HepG2 (cell line): ENCODE data around the gene SYNGR4. TPM values are rescaled to one million over a fixed set of nuclear protein-coding genes. Genes with fewer than 3 reads are reported as not detected.
A peak's percentile ranks its signal among the peaks of the same experiment; 100 is the strongest.

Source experiments
- DR1 ChIP-seq: sonication (generic); formaldehyde crosslinking; IDR thresholded peaks from 2 replicates; pipeline ENCODE4 v1.8.0; 2021; ENCODE audit warnings: mild to moderate bottlenecking, missing genetic modification reagents, inconsistent platforms
- EED ChIP-seq: sonication (generic); formaldehyde crosslinking; IDR thresholded peaks from 2 replicates; pipeline ENCODE4 v1.5.0; 2020; ENCODE audit warnings: mild to moderate bottlenecking, missing genetic modification reagents
- ETV5 ChIP-seq: IDR thresholded peaks from 2 replicates; pipeline ENCODE4 v1.6.1; 2018; ENCODE audit warnings: missing biosample characterization, missing genetic modification reagents, inconsistent platforms, borderline replicate concordance
- HOXA5 ChIP-seq: sonication (generic); formaldehyde crosslinking; IDR thresholded peaks from 2 replicates; pipeline ENCODE4 v1.4.0; 2020; ENCODE audit warnings: missing genetic modification reagents
- MEIS1 ChIP-seq: sonication (generic); formaldehyde crosslinking; IDR thresholded peaks from 2 replicates; pipeline ENCODE4 v1.9.0; 2021; ENCODE audit warnings: mild to moderate bottlenecking, missing genetic modification reagents, moderate library complexity, borderline replicate concordance
- ONECUT2 ChIP-seq: sonication (generic); formaldehyde crosslinking; IDR thresholded peaks from 2 replicates; pipeline ENCODE4 v1.4.0; 2020; ENCODE audit warnings: missing genetic modification reagents
- POLR2AphosphoS5 ChIP-seq: IDR thresholded peaks from 2 replicates; pipeline ENCODE4 v1.6.1; 2012; ENCODE audit warnings: low read depth, low read length
- SALL2 ChIP-seq: sonication (generic); formaldehyde crosslinking; IDR thresholded peaks from 2 replicates; pipeline ENCODE4 v1.8.1; 2023; ENCODE audit warnings: mild to moderate bottlenecking, missing genetic modification reagents, inconsistent platforms
- SAP130 ChIP-seq: IDR thresholded peaks from 2 replicates; pipeline ENCODE4 v1.6.1; 2016; ENCODE audit warnings: low read depth
- ZNF749 ChIP-seq: sonication (generic); formaldehyde crosslinking; IDR thresholded peaks from 2 replicates; pipeline ENCODE4 v1.8.0; 2022; ENCODE audit warnings: mild to moderate bottlenecking, missing genetic modification reagents, moderate library complexity, borderline replicate concordance
- ZNF761 ChIP-seq: sonication (generic); formaldehyde crosslinking; conservative IDR thresholded peaks from 2 replicates; pipeline ENCODE4 v1.4.0; 2020; ENCODE audit warnings: mild to moderate bottlenecking, missing genetic modification reagents
- polyA plus RNA-seq, 8 experiments: library from polyadenylated mRNA; depleted of rRNA in 3 of 8; stranded (reverse) in 7 of 8; unstranded in 1 of 8; fragments of >200 nt; fragmentation: Illumina TruSeq in 4 of 8; extraction: Trizol in 4 of 8; gene quantifications; 2 replicates each; pipeline versions ENCODE4 v1.2.1 to v1.2.3, GENCODE V29; 2011 to 2016; ENCODE audit warnings: low read depth in 4 of 8, missing spikeins in 1 of 8, mixed read lengths in 1 of 8; ENCODE audit not compliant: insufficient read depth in 1 of 8
- total RNA-seq, 5 experiments: library from RNA; depleted of rRNA; stranded (reverse); fragments of >200 nt; fragmentation: Illumina TruSeq; extraction: Trizol; gene quantifications; 2 replicates each; pipeline ENCODE4 v1.2.3, GENCODE V29; 2016; ENCODE audit warnings: low read depth in 1 of 5
- TF ChIP-seq, protein P1 (sequence below): sonication (generic); formaldehyde crosslinking; IDR thresholded peaks from 2 replicates; pipeline ENCODE4 v1.4.0; 2020; ENCODE audit warnings: mild to moderate bottlenecking, missing genetic modification reagents
- TF ChIP-seq, protein P2 (sequence below): sonication (generic); formaldehyde crosslinking; IDR thresholded peaks from 2 replicates; pipeline ENCODE4 v1.5.0; 2020; ENCODE audit warnings: missing genetic modification reagents, mild to moderate bottlenecking, borderline replicate concordance
- TF ChIP-seq, protein P3 (sequence below): sonication (generic); formaldehyde crosslinking; IDR thresholded peaks from 2 replicates; pipeline ENCODE4 v1.4.0; 2020; ENCODE audit warnings: mild to moderate bottlenecking, missing genetic modification reagents
- TF ChIP-seq, protein P4 (sequence below): sonication (generic); formaldehyde crosslinking; IDR thresholded peaks from 2 replicates; pipeline ENCODE4 v1.8.0; 2022; ENCODE audit warnings: mild to moderate bottlenecking, missing genetic modification reagents
- TF ChIP-seq, protein P5 (sequence below): sonication (generic); formaldehyde crosslinking; IDR thresholded peaks from 2 replicates; pipeline ENCODE4 v1.8.0; 2022; ENCODE audit warnings: mild to moderate bottlenecking, missing genetic modification reagents, borderline replicate concordance

The SYNGR4 gene
- total and polyA plus RNA-seq, 2 of the 13 experiments (the other 11 are each of a cell fraction or from before 2014, with no cell fraction given), result not detected

DNA sequence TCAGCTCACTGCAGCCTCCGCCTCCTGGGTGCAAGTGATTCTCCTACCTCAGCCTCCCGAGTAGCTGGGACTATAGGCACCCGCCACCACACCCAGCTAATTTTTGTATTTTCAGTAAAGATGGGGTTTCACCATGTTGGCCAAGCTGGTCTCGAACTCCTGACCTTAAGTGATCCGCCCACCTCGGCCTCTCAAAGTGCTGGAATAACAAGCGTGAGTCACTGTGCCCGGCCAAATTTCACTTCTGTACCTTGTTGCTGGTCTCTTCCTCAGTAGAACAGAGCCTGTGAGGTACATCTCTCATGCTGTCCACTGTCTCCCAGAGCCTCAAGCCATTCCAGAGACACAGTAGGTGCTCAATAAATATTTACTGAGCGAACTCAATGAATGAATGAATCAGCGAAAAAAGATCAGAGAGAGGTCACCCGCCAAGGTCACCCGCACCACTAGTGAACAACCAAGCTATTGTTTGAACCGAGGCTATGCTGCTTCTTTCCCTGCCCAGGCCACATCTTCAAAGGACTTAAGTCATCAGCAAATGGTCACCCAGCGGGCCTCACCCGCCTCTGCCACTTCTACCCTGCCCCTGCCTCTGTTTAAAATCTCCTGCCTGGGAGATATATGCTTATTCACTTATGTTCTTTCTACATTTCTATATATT is 9.7 kb upstream of the SYNGR4 start (continued):
- TF ChIP-seq, protein P1, sequence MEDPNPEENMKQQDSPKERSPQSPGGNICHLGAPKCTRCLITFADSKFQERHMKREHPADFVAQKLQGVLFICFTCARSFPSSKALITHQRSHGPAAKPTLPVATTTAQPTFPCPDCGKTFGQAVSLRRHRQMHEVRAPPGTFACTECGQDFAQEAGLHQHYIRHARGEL (CRISPR knock-in tag), result no peak
- TF ChIP-seq POLR2AphosphoS5 (no peak), ZNF761 (CRISPR knock-in tag) (no peak; the same call in 1 of the 2 replicates), HOXA5 (CRISPR knock-in tag) (no peak; the same call in 1 of the 2 replicates), ZNF749 (no peak), SAP130 (CRISPR knock-in tag) (peak; percentile 96), DR1 (no peak), EED (CRISPR knock-in tag) (no peak), MEIS1 (CRISPR knock-in tag) (peak; percentile 89), SALL2 (CRISPR knock-in tag) (no peak), ONECUT2 (CRISPR knock-in tag) (peak; percentile 12; the same call in 1 of the 2 replicates), ETV5 (peak; percentile 41; the same call in 1 of the 2 replicates)
- TF ChIP-seq, protein P2, sequence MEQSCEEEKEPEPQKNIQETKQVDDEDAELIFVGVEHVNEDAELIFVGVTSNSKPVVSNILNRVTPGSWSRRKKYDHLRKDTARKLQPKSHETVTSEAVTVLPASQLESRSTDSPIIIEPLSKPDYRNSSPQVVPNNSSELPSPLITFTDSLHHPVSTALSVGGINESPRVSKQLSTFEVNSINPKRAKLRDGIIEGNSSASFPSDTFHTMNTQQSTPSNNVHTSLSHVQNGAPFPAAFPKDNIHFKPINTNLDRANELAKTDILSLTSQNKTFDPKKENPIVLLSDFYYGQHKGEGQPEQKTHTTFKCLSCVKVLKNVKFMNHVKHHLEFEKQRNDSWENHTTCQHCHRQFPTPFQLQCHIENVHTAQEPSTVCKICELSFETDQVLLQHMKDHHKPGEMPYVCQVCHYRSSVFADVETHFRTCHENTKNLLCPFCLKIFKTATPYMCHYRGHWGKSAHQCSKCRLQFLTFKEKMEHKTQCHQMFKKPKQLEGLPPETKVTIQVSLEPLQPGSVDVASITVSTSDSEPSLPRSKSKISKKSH (CRISPR knock-in tag), result no peak
- TF ChIP-seq, protein P3, sequence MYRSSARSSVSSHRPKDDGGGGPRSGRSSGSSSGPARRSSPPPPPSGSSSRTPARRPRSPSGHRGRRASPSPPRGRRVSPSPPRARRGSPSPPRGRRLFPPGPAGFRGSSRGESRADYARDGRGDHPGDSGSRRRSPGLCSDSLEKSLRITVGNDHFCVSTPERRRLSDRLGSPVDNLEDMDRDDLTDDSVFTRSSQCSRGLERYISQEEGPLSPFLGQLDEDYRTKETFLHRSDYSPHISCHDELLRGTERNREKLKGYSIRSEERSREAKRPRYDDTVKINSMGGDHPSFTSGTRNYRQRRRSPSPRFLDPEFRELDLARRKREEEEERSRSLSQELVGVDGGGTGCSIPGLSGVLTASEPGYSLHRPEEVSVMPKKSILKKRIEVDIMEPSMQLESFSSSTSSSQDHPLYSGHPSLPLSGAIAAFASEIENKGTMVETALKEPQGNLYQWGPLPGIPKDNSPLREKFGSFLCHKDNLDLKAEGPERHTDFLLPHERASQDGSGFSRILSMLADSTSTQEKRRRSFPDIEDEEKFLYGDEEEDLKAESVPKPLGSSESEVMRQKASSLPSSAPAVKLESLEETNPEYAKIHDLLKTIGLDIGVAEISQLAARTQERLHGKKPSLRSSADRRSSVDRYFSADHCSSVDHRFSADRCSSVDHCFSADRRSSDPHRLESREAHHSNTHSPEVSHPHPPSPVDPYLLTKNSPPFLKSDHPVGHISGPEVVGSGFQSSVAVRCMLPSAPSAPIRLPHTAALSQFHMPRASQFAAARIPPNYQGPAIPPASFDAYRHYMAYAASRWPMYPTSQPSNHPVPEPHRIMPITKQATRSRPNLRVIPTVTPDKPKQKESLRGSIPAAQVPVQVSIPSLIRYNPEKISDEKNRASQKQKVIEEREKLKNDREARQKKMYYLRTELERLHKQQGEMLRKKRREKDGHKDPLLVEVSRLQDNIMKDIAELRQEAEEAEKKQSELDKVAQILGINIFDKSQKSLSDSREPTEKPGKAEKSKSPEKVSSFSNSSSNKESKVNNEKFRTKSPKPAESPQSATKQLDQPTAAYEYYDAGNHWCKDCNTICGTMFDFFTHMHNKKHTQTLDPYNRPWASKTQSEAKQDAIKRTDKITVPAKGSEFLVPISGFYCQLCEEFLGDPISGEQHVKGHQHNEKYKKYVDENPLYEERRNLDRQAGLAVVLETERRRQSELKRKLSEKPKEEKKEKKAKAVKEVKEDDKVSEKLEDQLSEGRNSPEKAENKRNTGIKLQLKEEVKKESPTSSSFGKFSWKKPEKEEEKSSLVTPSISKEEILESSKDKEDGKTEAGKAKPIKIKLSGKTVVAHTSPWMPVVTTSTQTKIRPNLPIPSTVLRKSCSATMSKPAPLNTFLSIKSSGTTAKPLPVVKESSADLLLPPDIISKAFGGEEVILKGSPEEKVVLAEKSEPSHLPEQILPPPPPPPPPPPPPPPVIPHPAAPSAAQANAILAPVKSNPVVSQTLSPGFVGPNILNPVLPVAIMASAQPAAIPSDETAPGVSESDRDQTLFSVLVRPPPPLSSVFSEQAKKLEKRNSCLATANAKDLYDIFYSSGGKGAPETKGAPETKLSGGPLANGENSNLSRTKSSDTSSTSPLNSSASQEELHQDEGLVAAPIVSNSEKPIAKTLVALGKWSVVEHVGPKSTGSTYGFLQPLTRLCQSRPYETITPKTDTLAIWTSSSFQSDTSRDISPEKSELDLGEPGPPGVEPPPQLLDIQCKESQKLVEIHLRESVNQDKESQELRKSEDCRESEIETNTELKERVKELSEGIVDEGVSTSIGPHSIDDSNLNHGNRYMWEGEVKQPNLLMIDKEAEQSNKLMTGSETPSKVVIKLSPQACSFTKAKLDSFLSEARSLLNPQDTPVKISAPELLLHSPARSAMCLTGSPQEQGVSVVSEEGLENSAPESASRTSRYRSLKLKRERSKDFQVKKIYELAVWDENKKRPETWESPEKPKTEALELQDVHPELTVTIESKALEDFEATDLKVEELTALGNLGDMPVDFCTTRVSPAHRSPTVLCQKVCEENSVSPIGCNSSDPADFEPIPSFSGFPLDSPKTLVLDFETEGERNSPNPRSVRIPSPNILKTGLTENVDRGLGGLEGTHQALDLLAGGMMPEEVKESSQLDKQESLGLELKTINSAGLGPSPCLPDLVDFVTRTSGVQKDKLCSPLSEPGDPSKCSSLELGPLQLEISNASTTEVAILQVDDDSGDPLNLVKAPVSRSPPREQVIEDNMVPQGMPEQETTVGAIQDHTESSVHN, result no peak
- TF ChIP-seq, protein P4, sequence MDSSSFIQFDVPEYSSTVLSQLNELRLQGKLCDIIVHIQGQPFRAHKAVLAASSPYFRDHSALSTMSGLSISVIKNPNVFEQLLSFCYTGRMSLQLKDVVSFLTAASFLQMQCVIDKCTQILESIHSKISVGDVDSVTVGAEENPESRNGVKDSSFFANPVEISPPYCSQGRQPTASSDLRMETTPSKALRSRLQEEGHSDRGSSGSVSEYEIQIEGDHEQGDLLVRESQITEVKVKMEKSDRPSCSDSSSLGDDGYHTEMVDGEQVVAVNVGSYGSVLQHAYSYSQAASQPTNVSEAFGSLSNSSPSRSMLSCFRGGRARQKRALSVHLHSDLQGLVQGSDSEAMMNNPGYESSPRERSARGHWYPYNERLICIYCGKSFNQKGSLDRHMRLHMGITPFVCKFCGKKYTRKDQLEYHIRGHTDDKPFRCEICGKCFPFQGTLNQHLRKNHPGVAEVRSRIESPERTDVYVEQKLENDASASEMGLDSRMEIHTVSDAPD (CRISPR knock-in tag), result no peak
- TF ChIP-seq, protein P5, sequence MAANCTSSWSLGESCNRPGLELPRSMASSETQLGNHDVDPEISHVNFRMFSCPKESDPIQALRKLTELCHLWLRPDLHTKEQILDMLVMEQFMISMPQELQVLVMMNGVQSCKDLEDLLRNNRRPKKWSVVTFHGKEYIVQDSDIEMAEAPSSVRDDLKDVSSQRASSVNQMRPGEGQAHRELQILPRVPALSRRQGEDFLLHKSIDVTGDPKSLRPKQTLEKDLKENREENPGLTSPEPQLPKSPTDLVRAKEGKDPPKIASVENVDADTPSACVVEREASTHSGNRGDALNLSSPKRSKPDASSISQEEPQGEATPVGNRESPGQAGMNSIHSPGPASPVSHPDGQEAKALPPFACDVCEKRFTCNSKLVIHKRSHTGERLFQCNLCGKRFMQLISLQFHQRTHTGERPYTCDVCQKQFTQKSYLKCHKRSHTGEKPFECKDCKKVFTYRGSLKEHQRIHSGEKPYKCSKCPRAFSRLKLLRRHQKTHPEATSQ (CRISPR knock-in tag), result no peak
